ENCODE measurements around the gene MAP2K7.

GRCh38 chr19:7881910-7882309, 21.8 kb upstream of the MAP2K7 start:
- TF ChIP-seq CTCF (IDR thresholded peaks at IDR 0.05) (no peak), POLR2A (IDR thresholded peaks at IDR 0.05) (no peak), POLR2AphosphoS5 (IDR thresholded peaks at IDR 0.05) (no peak), EP300 (IDR thresholded peaks at IDR 0.05) (no peak)

All from gastroesophageal sphincter (tissue), 3 donors.